HEK293T (cell line): ENCODE results near the gene ARHGEF28.

ENCODE experiments used
- CTCF ChIA-PET: fragments of 350-600 bp; formaldehyde crosslinking; extraction: SDS; loops from one replicate; lab custom pipeline; 2021; ENCODE audit warnings: antibody characterized with exemption, inconsistent platforms; lab: Yijun Ruan, JAX
- POLR2A ChIA-PET: fragments of 350-600 bp; formaldehyde crosslinking; extraction: SDS; loops from one replicate; lab custom pipeline; 2020; ENCODE audit warnings: antibody characterized with exemption, inconsistent platforms; lab: Yijun Ruan, JAX
- DNase-seq: peaks from one replicate; pipeline ENCODE4 v3.0.0; 2012; ENCODE audit warnings: mixed read lengths; ENCODE audit errors: extremely low spot score
- ARNT ChIP-seq: fragments of 450-650 bp; IDR thresholded peaks from 2 replicates; pipeline ENCODE4 v1.6.1; 2017; ENCODE audit warnings: mild to moderate bottlenecking
- BHLHE40 ChIP-seq: fragments of 450-650 bp; IDR thresholded peaks from 2 replicates; pipeline ENCODE4 v1.6.1; 2016; ENCODE audit warnings: mild to moderate bottlenecking, moderate library complexity, borderline replicate concordance
- CTBP1 ChIP-seq: fragments of 450-650 bp; IDR thresholded peaks from 2 replicates; pipeline ENCODE4 v1.6.1; 2016; ENCODE audit warnings: borderline replicate concordance
- ELF4 ChIP-seq: fragments of 450-650 bp; IDR thresholded peaks from 2 replicates; pipeline ENCODE4 v1.6.1; 2017; ENCODE audit warnings: antibody characterized with exemption
- FOXA1 ChIP-seq: fragments of 450-650 bp; IDR thresholded peaks from 2 replicates; pipeline ENCODE4 v1.6.1; 2016; ENCODE audit warnings: mild to moderate bottlenecking
- FOXK2 ChIP-seq: fragments of 450-650 bp; IDR thresholded peaks from 2 replicates; pipeline ENCODE4 v1.6.1; 2016; ENCODE audit warnings: mild to moderate bottlenecking
- FOXM1 ChIP-seq: fragments of 450-650 bp; IDR thresholded peaks from 2 replicates; pipeline ENCODE4 v1.6.1; 2017; ENCODE audit warnings: mild to moderate bottlenecking, borderline replicate concordance
- HDGF ChIP-seq: fragments of 450-650 bp; IDR thresholded peaks from 2 replicates; pipeline ENCODE4 v1.6.1; 2017; ENCODE audit warnings: antibody characterized with exemption, borderline replicate concordance
- L3MBTL2 ChIP-seq: fragments of 450-650 bp; conservative IDR thresholded peaks from 2 replicates; pipeline ENCODE4 v1.6.1; 2016; ENCODE audit warnings: mild to moderate bottlenecking
- LEF1 ChIP-seq: fragments of 450-650 bp; IDR thresholded peaks from 2 replicates; pipeline ENCODE4 v1.6.1; 2017; ENCODE audit warnings: mild to moderate bottlenecking, borderline replicate concordance
- NFRKB ChIP-seq: fragments of 450-650 bp; IDR thresholded peaks from 2 replicates; pipeline ENCODE4 v1.6.1; 2016; ENCODE audit warnings: mild to moderate bottlenecking, moderate library complexity
- PKNOX1 ChIP-seq: fragments of 450-650 bp; IDR thresholded peaks from 2 replicates; pipeline ENCODE4 v1.6.1; 2016
- SP1 ChIP-seq: fragments of 450-650 bp; IDR thresholded peaks from 2 replicates; pipeline ENCODE4 v1.6.1; 2017
- SUZ12 ChIP-seq: fragments of 450-650 bp; IDR thresholded peaks from 2 replicates; pipeline ENCODE4 v1.6.1; 2016; ENCODE audit warnings: mild to moderate bottlenecking
- TARDBP ChIP-seq: fragments of 450-650 bp; IDR thresholded peaks from 2 replicates; pipeline ENCODE4 v1.6.1; 2016
- ZNF384 ChIP-seq: fragments of 450-650 bp; IDR thresholded peaks from 2 replicates; pipeline ENCODE4 v1.6.1; 2016

Gene ARHGEF28

GRCh38 chr5:73647721-73648120 is 21.7 kb downstream of the ARHGEF28 start:
- no peak for DNase-seq
- TF ChIP-seq LEF1 (no peak), L3MBTL2 (no peak), HDGF (no peak)
- POLR2A ChIA-PET, result no interaction called here
- CTCF ChIA-PET, result interaction anchor here (0.5 kb wide), 1 partner anchor 59 kb away, joined by 3 read pairs; no protein-coding TSS in a partner anchor

- POLR2A ChIA-PET, result no interaction called here
- no peak for DNase-seq
- CTCF ChIA-PET, result no interaction called here
- TF ChIP-seq ZNF384, result no peak
- no peak for TF ChIP-seq L3MBTL2
- TF ChIP-seq TARDBP, result no peak
- no peak for TF ChIP-seq NFRKB
- TF ChIP-seq ELF4, result no peak
- TF ChIP-seq LEF1, result no peak
- TF ChIP-seq PKNOX1, result no peak
- no peak for TF ChIP-seq HDGF
- no peak for TF ChIP-seq SP1
- TF ChIP-seq FOXK2, result no peak
- TF ChIP-seq BHLHE40, result no peak
Observed at GRCh38 chr5:73648515-73648914, 22.5 kb downstream of the ARHGEF28 start.

GRCh38 chr5:73649926-73650325 is 23.9 kb downstream of the ARHGEF28 start:
- CTCF ChIA-PET, result interaction anchor here (1.1 kb wide), 1 partner anchor 53 kb away, joined by 3 read pairs; no protein-coding TSS in a partner anchor
- no peak for TF ChIP-seq PKNOX1
- TF ChIP-seq ELF4, result no peak
- DNase-seq, result no peak
- POLR2A ChIA-PET, result no interaction called here

- no peak for DNase-seq
- ChIA-PET CTCF (no interaction called here), POLR2A (no interaction called here)
- TF ChIP-seq FOXA1 (no peak), ZNF384 (no peak), SUZ12 (no peak), L3MBTL2 (no peak), LEF1 (no peak), SP1 (no peak), BHLHE40 (no peak), FOXK2 (no peak), PKNOX1 (no peak), FOXM1 (no peak)
Observed at GRCh38 chr5:73652391-73652790, 26.4 kb downstream of the ARHGEF28 start.

GRCh38 chr5:73654171-73654811 is 28.3 kb downstream of the ARHGEF28 start:
- ChIA-PET CTCF (no interaction called here), POLR2A (no interaction called here)
- no peak for DNase-seq
- no peak for TF ChIP-seq FOXM1
- TF ChIP-seq FOXK2, result no peak

- CTCF ChIA-PET, result no interaction called here
- no peak for DNase-seq
- TF ChIP-seq L3MBTL2, result no peak
- no peak for TF ChIP-seq CTBP1
- no peak for TF ChIP-seq FOXM1
- no peak for TF ChIP-seq FOXK2
- no peak for TF ChIP-seq ELF4
- TF ChIP-seq SP1, result no peak
- TF ChIP-seq PKNOX1, result no peak
- TF ChIP-seq SUZ12, result no peak
- TF ChIP-seq BHLHE40, result no peak
- no peak for TF ChIP-seq ZNF384
- TF ChIP-seq FOXA1, result no peak
- TF ChIP-seq TARDBP, result no peak
- no peak for TF ChIP-seq HDGF
- TF ChIP-seq NFRKB, result no peak
- TF ChIP-seq ARNT, result no peak
- no peak for TF ChIP-seq LEF1
- POLR2A ChIA-PET, result no interaction called here
Observed at GRCh38 chr5:73654819-73655318, 28.9 kb downstream of the ARHGEF28 start.
